ENCODE data around the gene KLF6.

GRCh38 chr10:3735175-3735574 lies 49.8 kb downstream of the KLF6 start:
- no peak for TF ChIP-seq CTCF (IDR thresholded peaks at IDR 0.05; ENCODE audit: insufficient read depth, low read depth, low read length)
- TF ChIP-seq EZH2 (IDR thresholded peaks at IDR 0.05; ENCODE audit: insufficient read depth, low read length), result no peak

Measured in astrocyte (in vitro differentiated cells and primary cell).